Purkinje cell (primary cell): ENCODE data around the gene AKR1B1. TPM values are rescaled to one million over a fixed set of nuclear protein-coding genes. Genes with fewer than 3 reads are reported as not detected.

Experiments
- polyA plus RNA-seq: library from polyadenylated mRNA; unstranded; fragments of >200 nt; fragmentation: Nextera tagmentation; gene quantifications from 2 replicates; pipeline ENCODE4 v1.2.1, GENCODE V29; 2014

AKR1B1 gene
- 346 and 350 TPM in 2 replicates for polyA plus RNA-seq

GRCh38 chr7:134458806-134459698, at the start of gene AKR1B1:
TSS of gene AKR1B1 (minus strand) at chr7:134459100. CDS start at chr7:134459062, 38 bp downstream.

Other genes with a start within 250 kb of the AKR1B1 start
- 40.6 and 40.9 TPM in 2 replicates for gene SLC35B4, start 142.2 kb downstream of the AKR1B1 start, polyA plus RNA-seq
- not detected in 2 replicates for gene AKR1B10, start 68.5 kb upstream of the AKR1B1 start, polyA plus RNA-seq
- gene AKR1B15, start 90.0 kb upstream of the AKR1B1 start, polyA plus RNA-seq: not detected in 2 replicates
- gene BPGM, start 187.8 kb upstream of the AKR1B1 start, polyA plus RNA-seq: 85.3 and 96.6 TPM in 2 replicates